NCI-H2196 treated with DMSO at 0.1 percent for 48 hours (cell line): ENCODE data around the gene ZNF521.
A peak's percentile ranks its signal among the peaks of the same experiment; 100 is the strongest.

Source experiments
- DNase-seq: peaks from one replicate; lab custom pipeline; 2025; ENCODE audit not compliant: unreplicated experiment; lab: John Stamatoyannopoulos, UW

ZNF521 gene

GRCh38 chr18:25351777-25352628 is at the start of gene ZNF521:
ZNF521 (minus strand) TSS chr18:25352166; CDS start chr18:25350946, 1,220 bp downstream.
- peak; percentile 18 for DNase-seq

GRCh38 chr18:25399554-25399953 is 47.6 kb upstream of the ZNF521 start:
- DNase-seq, result no peak

DNA sequence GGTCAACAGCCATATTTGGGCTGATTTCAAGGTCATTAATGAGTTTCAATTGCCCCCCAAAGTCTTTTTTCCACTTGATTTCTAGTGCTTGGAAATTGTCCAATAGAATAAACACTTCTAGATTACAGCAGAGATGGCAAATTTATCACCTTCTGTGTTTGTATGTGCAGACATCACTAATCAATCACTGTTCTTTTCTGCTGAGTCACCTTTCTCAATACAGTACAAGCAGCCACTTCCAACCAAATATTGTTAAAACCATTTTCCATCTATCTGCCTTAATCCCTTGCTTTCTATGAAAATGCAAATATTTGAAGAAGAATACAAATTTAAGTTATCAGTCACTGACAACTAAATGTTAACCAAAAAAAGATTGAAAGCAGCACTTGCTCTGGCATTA is 40.2 kb upstream of the ZNF521 start:
- DNase-seq, result no peak

- DNase-seq, result no peak
Observed at GRCh38 chr18:25373432-25374179, 21.6 kb upstream of the ZNF521 start.

DNA sequence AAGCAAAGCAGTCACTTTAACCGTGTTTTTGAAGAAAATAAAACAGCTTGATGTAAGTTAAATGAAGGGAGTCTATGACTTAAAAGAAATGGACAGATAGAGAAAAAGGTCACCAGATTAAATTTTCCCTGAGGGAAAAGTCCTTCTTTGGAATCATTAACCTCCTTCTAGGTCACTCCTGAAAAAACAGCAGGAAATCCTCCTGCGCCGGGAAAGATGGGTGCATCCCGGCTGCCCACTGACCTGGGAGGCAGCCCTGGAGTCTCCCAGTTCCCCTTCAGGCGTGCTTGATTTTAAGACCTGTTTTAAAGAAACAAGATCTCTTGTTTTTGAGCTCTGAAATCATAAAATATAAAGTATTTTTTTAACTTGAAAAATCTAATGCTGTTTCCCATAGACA is 18.4 kb upstream of the ZNF521 start:
- DNase-seq, result no peak

GRCh38 chr18:25365242-25365641 is 13.3 kb upstream of the ZNF521 start:
- no peak for DNase-seq

DNA sequence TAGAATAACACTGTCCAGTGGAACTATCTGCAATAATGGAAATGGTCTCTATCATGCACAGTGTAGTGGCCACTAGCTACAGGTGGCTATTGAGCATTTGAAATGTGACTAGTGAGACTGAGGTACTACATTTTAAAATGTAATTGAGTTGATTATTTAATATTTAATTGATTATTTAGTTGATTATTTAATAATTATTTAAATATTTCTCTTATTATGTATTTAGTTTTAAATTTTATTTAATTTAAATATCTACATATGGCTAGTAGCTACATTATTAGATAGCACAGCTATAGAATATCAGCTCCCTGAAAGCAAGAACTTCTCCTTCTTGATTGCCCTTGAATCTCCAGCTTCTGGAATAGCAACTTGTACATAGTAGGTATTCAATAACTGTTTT is 12.8 kb upstream of the ZNF521 start:
- no peak for DNase-seq

- no peak for DNase-seq
Observed at GRCh38 chr18:25360301-25360899, 8.4 kb upstream of the ZNF521 start.

GRCh38 chr18:25353080-25353479 is 1.1 kb upstream of the ZNF521 start:
- no peak for DNase-seq

DNA sequence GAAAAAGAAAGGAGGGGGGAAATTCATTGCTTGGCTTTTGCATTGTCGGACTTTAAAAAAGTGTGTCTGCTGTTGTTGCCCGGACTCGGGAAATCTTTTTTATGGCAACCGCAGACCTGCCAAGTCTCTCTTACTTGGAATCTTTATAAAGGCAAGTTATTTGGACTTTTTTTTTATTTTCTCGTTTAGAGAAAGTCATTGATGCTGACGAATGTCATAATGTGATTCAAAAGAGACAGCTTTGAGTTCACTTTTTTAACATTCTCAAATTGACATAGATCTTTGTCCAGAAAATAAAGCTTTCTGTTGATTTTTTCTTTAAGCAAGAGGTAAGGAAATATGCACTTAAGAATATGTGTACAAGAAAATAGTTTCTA is 651 bp upstream of the ZNF521 start:
- DNase-seq, result no peak

DNA sequence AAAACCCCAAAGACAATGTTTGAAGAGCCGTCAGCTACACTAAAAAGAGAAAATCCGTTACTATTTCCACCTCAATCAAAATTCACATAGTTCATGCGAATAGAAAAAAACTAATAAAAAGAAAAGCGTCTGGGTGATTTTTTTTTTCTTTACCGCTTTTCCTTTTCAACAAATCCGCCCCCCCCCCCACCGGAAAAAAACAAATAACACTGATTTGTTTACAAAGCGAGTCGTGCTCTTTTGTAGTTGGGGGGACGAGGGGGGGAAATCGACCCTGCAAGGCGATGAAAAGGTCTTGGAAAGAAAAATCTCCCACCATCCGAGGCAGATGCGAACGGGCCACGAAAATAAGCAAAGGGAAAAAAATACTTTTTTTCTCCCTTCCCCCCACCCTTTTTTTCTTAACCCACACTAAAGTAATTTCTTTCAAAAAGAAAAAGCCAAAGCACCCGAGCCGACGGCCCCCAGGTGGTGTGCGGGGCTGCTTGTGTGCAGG is 638 bp downstream of the ZNF521 start:
- DNase-seq, result no peak

DNA sequence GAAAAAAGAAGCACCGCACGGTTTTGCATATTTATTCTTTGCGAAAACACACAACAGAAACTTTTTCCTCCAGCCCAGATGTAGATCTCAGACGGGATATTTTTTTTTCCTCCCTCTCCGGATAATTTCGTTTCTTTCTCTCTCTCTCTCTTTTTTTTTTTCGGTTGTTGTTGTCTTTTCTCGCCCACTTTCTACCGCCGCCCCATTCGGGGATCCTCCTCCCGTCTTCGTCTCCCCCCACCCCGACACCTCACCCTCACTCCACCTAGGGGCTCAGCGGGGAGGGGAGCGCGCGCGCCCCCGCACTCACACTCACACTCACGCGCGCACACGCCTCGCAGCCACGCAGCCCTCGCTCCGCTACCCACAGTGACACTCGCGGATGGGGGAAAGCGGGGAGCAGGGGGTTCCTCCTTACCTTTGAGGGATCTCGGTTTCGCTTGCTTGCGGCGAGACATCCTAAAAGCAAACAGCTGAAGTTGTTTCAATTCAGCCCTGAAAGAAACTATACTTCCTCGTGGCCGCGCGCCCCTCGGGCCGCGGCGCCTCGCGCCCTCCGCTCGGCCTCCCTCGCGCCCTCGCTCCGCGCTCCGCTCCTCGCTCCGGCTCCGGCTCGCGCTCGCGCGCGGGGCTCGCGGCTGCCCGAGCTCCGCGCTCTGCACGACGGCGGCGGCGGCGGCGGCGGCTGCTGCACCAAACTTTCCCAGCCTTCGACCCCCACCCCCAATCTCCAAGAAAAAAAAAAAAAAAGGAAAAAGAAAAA is 1.3 kb downstream of the ZNF521 start:
- DNase-seq, result no peak

DNA sequence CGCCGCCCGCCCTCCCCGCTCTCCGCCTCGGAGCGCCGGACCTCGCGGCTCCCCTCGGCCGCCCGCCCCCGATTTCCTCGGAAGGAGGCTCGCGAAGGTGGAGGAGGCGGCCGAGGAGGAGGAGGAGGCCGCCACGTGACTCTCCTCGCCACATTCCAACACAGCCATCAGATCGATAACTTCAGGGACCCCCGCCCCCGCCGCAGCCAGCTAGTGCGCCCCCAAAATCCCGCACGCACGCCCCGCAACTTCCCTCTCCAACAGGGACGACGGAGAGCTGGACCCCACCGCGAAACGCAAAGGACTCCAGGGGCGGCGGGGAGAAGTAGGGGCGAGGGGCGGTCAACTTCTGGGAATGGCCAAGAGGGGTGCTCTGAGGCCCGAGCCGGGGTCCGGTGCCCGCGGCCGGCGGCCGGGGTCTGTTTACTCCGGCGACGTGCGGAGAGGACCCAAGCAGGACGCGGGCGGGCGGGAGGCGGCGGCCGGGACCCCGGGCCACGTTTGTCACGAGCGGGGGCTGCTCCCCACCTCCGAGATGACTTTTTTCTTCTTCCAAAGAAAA is 2.0 kb downstream of the ZNF521 start:
- DNase-seq, result no peak

DNA sequence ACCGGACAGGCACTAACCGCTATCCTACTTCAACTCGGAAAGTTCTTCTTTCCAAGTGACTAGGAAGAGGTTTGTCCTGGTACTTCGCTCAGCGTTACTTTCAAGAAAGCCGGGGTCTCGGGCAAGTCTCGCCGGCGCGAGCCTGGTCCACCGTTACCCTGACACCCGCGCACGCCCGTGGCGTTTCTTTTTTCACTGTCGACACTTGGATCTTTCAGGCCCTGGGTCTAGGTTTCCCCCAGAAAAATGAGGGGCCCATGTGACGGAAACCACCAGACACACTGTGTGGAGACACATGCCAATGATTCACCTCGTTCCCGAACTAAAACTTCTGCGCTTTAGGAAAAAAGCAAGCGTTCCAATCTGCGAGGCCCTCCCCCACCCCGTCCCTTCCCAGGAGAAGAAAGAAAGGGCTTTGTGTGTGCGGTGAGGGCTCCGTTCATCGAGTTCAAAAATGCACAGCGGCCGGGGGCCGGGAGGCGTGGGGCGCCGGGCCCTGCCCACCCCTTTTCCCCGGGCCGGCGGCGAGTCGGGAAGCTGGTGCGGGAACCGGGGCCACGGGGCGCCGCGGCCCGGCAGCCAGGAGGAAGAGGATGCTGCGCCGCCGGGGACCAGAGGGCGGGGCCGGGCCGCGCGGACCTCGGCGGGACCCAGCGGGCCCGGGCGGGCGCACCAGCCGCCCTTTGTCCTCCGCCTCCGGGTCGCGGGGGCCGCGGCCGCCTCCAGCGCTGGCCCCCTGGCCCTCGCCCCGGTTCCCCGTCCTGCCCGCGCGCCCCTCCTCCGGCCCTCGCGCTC is 2.6 kb downstream of the ZNF521 start:
- DNase-seq, result no peak

GRCh38 chr18:25348386-25349130 is 3.4 kb downstream of the ZNF521 start:
- no peak for DNase-seq

DNA sequence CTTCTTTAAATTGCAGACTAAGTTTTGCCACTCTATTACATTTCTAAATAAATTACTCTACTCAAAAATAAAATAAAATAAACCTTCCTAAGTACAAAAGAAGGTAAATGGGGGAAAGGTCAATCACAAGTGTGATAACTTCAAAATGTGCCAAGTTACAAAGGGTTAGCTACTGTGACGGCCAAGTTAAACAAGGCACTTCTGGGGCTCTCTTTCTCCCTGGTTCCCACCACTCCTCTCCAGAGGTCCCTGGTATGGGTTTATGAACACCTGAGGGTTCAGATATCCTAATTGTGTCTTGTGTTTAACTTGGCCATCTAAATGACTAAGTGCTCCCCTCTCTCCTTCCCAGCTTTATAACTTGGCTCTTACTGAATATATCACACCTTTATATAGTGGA is 5.4 kb downstream of the ZNF521 start:
- no peak for DNase-seq

DNA sequence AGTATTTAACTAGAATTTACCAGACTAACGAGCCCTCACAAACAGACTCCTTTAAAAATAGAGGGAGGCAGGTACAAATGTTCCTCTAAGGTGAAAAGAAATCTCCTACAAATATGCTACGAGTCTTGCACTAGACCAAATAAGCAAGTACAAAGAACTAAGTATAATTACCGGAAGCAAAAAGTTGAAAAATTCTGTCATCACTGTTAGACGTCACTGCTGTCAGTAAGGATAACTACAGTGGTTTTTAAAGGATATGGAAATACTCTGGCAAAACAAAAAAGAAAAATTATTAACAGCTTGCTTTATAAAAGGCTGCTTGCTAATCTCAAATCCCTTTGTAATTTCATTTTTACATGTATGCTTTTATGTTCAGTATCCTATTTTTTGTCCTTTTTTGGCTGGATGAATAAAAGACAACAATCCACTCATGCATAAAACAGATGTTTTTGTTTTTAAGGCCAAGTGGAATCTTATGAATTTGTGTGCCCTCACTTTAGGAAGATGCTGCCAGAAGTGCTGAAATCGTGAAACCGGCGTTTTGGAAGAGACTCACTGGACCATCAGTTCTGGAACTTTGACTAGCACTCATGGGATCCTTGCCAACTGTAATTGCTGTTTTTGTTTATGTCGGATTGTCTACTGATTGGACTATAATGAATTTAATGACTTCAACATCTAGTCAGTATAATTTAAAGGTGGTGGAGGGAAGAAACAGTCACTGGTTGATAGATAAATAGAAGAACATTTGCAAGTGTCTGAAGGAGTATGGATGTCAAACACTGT is 6.7 kb downstream of the ZNF521 start:
- no peak for DNase-seq

- DNase-seq, result no peak
Observed at GRCh38 chr18:25341831-25342230, 10.1 kb downstream of the ZNF521 start.
